Measurements from ENCODE around the gene MEF2C.

Gene MEF2C

DNA sequence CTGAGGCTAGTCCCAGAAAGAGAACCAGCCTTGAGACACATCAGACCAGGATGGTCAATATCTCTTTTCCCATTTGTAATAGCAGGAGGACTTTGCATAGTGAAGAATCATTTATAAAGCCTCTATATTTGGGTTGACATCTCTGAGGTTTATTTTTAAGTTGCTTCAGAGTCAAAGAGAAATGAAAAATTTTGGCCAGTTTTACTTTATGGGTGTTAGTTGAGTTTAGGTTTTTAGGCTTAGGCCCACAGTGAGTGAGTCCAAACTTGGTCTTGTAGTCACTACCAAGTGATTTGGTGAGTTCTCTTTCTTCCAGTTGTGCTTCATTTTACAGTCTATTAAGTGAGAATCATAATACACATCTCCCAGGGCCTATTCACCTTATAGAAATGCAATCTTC lies 5.3 kb upstream of the MEF2C start:
- DNase-seq: no peak

DNA sequence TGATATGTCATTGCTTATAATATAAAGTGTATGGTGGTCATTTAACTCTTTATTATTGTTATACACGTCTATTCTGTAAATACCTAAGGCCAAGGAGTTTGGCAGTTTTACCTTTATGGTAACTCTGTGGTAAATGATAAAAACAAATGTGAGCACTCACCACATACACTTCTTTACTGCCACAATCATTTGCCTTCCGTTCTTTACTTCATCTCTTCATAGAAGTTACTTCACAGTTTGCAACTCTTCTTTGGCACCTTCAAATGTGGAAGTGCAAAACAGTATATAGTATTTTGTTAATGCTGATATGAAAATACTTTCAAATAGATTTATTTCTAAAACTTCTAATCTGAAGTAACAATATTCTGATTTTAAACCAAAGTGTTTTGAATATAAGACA lies 4.4 kb upstream of the MEF2C start:
- no peak for DNase-seq

DNA sequence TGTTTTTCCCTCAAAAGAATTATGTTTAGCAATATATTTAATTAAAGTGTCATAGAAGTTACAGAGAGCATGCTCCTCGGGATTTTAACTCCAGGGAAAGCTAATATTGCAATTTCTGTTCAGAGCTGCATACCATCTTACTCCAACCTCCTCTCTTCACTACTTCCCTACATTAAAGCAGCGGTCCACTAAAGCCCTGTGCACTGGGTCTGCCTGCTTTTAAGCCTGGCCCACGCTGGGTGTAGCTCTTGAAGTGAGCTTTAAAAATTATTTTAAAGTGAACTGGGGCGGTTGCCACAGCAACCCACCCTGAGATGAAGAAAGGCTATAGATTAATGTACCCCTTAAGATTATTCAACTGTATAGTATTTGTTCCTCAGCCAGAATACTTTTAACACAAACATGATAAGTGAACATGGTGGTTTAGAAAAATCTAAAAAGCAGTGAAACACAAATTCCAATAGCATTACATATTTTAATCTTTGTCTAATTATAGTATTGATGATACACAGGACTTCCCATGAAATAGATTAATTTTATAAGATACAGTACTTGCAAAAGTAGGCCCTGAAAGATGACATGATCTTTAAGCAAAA lies 3.9 kb upstream of the MEF2C start:
- peak in 1 of 14 donors; percentile 2 for DNase-seq

DNA sequence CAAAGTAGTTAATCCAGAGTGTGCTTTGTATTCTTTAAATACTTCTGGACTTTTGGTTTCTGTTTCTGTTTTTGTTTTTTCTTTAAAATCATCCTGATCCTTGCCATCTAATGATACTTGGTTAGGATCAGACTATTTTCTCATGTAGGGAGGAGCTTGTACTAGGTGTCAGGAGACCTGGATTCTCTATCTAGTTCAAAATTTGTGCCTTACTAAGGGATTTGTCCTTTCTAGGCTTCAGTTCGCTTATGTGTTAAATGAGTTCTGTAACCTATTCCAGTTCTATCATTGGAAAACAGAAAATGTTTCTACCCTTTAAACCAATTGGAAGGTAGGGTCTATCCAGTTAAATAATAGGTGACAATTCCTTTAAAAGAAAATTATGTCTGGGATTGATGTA lies 3.3 kb upstream of the MEF2C start:
- no peak for DNase-seq

DNA sequence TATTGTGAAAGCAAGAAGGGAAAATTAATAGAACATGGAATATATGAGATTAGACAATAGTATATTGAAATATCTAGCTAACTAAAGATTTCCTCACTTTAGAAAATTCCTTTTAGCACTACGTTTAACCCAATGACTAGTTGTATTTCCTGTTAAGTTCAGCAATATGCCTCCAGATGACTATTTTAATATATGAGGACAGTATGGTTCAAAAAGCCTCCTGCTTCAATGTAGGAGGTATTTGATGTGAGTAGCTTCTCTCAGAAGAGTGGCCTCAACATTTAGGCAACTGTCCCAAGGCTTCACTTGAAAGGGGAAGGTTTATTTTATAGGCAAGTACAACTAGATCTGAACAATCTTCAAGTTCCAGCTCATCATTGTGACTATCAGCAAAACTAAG lies 2.0 kb upstream of the MEF2C start:
- no peak for DNase-seq

DNA sequence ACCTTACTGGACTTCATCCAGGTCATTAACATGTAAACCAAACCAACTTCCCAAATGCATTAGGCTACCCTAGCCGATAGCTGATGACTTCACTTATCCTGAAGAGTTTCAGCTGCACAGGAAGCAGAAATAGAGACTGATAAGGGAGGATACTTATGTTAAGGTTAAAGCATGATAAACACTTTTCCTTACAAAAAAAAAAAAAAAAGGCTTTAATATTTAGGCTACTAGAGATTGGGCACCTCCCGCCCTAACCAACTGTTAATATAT lies 1.6 kb upstream of the MEF2C start:
- DNase-seq: no peak

DNA sequence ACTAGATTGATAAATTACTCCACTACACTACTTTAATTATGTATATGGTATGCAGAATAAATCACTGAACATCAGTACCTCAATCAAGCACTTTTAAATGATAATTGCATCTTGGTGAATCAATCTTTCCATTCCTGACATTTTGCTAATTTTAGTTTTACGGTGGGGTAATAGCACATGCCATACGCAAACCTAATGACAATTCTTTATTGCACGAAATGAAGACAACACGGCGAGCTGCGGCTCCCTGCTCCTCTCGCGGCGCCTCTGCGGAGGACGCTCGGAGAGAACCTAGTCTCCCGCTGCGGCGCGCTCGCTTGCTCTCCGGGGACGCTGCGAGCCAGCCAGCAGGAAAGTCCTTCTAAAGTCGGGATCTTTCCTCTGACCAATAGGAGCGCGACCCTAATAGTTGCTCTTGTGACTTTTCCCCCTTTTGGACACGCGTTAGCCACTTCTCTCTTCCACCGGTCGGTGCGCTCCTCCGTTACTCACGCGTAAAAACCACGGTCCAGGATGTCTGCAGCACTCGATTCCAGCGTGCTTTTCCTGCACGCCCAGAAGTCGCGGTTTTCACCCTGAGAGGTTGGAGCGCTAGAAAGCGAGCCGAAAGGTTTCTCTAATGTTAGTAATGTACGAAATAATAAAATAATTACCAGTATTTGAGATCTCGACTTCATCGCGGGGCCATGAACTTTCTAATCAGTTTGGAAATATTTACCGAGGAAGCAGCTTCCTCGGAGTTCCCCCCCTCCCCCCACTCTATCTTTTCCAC lies 1.0 kb upstream of the MEF2C start:
- DNase-seq: peak in 13 of 14 donors; percentile 1 to 76 (median 42)

DNA sequence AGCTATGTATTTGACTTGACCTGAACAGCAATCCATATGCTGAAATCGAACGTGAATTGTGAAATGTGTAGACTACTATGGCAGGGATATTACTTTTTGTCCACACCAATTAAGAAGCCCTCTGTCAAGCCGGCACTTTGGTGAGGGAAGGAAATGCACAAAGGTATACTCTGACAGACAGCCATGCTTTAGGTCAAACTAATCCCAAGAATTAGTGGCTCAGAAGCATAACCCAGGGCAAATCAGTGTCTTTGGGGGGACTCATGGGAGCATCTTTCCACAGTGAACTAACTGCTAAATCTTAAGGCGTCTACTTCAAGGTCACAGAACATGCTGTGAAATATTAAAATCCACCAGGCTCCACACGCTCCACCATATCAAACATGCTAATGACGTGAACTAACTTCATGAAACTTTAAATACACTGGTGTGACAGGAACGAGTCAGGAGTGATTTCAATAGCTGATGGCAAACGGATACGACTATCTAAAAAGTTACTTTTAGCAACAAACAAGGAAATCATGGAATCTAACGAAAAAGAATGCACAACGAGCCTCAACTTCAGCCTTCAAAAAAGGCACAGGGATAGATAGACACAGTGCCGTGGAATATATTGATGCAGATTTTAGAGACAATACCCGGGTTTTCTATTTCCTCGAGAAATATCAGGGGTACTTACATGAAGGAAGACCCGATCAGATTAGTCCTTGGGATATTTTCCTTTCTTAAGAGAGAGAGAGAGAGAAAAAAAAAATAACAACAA lies 527 bp downstream of the MEF2C start:
- DNase-seq: peak in 4 of 14 donors; percentile 13 to 69 (median 18)

DNA sequence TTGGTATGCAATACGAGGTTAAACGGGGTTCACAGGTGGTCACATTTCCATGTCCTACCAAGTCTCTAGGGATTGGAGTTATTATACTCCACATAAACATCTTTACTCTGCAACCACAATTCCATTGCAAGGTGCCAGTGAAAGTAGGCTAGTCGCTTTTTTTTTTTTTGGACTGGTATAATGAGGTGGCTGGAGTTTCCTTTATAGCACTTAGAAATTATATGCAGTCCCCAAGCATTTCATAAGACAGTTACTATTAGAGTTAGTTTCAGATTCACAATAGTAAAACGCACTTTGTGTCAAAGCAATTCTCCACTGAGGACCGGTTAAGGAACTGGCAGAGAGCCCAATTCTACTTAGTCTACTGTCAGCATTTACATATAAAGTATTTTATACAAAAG lies 1.4 kb downstream of the MEF2C start:
- peak in 1 of 14 donors; percentile 50 for DNase-seq

DNA sequence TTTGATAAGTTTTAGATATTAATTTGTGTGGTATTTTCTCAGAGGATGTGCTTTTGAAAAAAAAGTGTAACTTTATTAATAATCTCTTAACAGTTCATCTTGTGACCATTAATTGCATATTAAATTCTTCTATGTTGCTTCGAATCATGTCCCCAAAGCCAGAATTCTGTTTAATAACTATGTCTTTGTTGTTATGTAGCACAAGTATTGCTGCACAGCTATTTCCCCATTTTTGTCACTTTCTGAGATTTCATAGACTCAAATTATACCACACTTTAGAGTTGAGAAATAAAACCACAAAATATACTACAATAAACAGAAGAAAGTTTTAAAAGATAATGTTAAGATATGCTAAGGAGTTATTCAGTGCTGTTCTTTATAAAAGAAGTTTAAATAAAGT lies 2.8 kb downstream of the MEF2C start:
- DNase-seq: peak in 1 of 14 donors; percentile 45

DNA sequence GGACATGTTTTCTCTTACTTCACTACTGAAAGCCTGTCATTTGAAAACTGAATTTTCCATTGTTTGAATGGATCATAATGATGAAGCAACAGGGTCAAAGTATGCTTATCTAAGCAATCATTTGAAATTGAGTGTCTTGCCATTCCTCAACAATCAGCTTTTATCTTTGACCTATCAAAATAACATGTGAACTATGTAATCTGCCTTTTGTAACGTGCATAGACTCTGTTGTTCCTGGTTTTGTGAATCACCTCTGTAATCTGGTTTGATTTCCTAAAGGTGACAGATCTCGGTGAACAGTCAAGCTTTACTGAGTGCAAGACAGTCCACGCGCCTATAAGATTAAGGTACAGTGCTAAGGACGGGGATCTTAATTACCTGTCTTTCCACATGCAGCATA lies 3.3 kb downstream of the MEF2C start:
- peak in 1 of 14 donors; percentile 51 for DNase-seq

DNA sequence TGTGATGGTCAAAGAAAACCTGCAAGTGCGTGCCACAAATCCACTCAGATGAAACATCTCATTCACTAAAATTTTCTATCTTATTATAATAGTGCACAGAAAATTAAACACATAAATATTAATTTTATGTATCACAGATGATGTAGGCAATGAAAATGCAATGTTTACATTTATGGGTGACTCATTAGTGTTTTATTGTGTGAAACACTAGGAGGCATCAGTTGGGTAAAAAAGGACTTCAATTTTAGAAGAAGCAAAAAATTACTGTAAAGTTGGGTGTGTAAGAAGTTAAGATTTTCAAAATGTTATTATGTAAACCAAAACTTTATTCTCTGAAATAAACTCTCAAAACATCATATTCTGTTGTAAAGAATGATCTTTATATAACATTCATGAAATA lies 4.0 kb downstream of the MEF2C start:
- DNase-seq: no peak

DNA sequence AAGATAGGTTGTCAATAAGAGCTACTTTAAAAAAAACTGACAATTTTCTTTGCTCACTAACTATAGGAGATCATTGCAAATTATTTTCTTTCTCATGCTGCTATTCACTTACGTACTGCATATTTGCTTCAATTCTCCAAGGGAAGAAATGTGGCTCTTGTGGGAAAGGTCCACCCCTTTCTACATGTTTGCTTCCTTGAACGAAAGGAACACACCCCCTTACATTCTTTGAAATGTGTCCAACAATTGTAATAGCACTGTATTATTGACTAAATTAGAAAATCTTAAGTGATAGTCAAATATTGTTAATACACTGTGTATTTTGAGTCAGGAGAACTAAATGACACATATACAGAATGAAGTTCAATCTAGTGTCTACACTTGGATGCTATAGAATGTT lies 5.2 kb downstream of the MEF2C start:
- DNase-seq: no peak

DNA sequence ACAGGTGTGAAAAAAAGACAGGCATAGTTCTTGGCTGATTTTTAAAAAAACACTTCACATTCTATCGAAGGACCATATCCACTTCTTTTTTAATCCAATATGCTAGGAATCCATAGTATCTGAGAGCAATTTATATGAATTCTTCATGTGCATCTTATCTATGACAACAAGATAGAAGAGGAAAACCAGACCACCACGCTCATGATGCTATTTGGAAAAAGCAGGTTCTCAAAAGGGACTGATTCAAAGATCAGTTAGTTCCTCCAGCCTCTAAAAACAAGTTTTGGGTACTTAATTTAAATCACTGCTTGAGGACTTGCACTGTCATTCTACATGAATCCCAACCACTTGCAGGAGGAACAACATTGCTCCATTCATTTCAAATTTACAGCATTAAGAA lies 6.3 kb downstream of the MEF2C start:
- DNase-seq: no peak

DNA sequence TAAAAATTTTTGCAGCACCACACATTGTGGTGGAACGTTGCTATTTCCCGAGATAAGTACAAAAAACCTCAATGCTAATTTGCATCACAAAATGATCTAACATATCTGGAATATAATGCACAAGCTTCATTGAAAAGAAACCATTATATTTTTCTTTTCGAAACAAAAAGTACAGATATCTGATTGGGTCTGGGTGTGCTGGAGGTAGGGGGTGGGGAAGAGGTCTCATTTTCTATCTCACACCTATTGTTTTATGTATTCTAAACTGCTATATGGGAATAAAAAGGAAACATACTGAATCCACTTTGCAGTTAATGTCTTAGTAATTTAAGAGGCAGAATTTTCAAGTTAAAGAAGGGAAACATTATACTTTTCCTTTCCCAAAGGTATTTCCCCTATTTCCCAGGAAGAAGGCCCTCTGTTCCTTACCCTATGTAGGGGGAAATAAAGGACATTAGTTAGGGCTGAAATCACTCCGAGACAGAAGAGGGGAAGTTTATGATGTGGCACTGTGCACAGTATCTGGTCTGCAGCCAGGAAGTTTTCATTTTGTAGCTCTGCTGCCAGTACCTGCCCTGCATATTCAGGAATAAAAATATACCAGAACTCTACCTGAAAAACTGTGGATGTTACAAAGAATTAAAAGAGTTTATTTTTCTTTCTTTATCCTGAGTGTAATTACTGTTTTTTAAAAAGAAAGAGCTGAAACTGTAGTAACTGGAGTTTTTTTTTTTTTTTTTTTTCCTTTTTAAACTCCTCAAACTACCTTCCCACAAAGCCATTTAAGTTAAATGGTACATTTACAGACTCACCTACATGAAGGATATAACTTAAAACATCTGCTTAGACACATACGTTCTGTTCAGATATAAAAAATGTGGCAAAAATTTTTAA lies 7.4 kb downstream of the MEF2C start:
- DNase-seq: no peak

DNA sequence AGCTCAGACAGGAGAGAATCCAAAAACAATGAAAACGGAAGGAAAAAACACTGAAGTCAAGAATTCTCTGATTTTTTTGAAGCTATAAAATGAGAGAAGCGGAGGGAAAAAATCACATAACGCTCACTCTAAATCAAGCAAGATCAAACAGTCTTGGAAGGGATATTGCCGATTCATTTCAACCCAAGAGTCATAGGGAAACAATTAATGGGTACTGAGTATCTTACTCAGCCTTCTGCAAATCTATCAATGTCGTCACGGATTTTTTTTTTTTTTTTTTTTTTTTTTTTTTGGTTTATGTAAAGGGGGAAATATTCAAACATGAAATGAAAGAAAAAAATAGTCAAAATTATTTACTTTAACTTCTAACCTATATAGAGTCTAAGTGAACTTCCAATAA lies 9.5 kb downstream of the MEF2C start:
- DNase-seq: no peak

DNA sequence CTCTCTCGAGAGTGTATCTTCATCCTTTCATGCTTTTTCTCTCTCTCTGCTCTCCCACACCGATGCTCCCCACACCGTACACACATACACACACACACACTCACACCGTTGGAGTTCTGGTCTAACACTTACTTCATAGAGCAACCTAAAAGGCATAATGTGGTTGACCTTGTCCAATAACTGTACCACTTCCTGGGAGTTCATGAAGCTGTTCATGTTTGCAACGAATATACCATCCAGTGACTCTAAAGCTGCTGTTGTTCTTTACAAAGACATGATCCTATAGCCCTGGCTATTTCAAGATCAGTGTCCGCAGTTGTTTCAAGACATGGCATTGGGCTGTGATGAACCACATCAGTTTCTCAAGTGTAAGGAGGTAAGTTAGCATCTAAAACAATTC lies 10.0 kb downstream of the MEF2C start:
- no peak for DNase-seq

DNA sequence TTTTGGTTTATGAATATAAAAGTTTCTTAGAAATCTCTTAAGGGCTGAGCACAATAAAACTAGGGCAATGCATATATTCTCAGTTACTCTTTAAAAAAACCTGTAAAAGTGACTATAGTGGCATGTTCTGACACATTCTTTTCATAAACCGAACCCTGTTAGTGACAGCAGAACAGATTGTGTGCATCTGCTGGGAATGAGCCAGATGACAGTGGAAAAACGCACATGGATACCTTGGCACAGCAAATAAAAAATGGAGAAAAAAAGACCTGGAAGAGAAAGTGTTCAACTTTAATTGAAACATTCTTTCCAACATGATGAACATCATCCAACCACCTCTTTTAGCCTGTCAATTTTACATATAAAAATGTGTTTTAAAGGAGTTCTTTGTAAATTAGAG lies 12.7 kb downstream of the MEF2C start:
- DNase-seq: peak in 1 of 14 donors; percentile 44

DNA sequence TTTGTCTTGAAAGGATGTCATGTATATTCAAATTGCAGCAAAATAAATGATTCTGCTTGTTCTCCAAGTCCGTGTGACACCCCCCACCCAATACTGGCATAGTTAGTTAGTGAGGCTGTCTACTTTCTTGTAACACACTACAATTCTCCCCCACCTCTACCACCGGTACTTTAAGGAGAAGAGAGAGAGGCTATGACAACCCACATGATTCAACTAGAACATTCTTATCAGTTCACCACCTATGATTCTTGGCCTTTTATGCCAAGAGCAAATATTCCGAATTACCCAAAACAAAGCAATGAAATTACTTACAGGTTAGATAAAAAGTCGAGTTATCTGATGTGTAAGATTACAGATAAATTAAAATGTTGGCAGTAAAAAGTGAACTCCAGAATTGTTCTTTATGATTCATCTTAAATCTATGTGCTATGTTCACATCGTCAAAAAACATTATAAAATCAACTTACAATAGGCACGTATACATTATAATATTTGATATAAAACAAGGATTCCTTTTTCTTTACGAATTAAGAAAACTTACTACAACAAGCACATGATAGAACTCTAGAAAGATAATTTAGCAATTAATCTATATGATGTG lies 14.4 kb downstream of the MEF2C start:
- no peak for DNase-seq

DNA sequence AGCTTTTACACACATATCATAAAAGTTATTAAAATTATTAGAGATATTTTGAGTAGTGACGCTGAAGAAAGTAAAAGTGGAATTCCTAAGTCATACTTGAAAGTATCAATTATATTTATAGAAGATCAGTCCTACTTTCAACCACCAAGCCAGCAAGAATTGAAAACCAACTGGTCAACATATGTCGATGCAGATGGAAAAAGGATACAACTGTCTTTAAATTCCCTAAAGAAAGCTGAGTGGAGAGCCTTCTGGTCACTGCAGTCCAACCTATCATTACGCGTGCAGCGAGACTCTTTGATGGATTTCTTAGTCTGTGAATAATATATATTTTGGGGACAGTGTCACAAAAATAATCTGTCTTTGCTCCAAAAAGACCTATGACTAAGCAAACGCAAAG lies 15.3 kb downstream of the MEF2C start:
- DNase-seq: no peak

DNA sequence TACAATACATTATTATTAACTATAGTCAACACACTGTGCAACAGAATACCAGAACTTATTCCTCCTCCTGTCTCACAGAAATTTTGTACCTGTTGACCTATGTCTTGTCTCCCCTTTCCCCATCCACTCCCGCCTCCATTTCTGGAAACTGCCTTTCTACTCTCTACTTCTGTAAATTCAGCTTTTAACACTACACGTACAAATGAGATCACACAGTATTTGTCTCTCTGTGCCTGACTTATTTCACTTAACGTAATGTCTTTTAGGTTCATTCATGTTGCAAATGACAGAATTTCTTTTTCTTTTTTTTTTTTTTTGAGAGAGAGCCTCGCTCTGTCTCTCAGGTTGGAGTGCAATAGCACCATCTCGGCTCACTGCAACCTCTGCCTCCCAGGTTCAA lies 19.5 kb downstream of the MEF2C start:
- no peak for DNase-seq

DNA sequence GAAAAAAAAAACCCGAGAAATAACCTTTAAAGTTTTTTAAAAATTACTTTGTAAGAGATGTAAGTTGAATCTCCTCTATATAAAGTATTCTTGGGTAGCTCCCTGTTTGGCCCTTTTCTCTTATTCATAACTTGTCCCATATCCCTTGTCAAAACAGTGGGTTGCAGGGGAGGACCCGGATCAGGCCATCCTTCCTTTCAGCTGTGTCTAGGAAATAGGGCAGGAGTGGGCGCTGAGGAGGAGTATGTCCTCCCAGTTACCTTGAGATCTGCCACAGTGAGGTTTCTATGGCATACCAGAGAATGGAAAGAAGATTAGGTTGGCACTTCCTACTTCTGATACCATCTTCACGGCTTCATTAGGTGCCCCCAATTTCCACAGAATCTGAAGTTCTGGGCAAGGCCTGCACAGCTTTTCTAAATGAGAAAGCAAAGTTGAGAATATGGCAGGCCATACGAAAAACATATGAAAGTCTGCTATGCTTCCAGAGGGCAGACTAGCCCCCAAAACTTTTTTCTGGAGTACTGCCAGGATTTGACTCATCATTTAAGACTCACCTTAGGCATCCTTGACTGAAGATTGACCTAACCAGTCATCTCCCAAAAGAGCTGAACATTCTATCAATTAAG lies 20.3 kb downstream of the MEF2C start:
- no peak for DNase-seq
